Ramos (cell line): ENCODE results near the gene STK25.
"Not testable (repeated sequence)": the region's sequence is repeated elsewhere in the genome, so short reads cannot be mapped to it uniquely, and the experiment has no call there.

Experiments
- in situ Hi-C: fragments of 300-500 bp; cut with MboI; formaldehyde crosslinking; loops from one replicate; pipeline ENCODE4 v1.14.3; 2022; ENCODE audit warnings: low sequenced_read_pairs; ENCODE audit not compliant: unreplicated experiment

STK25 gene

DNA sequence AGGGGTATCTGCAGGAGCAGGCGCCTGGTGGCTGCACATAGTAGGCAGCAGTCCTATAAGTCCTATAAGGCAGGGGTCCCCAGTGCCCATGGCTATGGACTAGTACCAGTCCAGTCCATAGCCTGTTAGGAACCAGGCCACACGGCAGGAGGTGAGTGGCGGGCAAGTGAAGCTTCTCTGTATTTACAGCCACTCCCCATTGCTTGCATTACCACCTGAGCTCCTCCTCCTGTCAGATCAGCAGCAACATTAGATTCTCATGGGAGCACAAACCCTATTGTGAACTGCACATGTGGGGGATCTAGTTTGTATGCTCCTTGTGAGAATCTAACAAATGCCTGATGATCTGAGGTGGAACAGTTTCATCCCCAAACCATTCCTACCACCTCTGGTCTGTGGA lies 33.1 kb downstream of the STK25 start:
- in situ Hi-C loops = no loop called here

DNA sequence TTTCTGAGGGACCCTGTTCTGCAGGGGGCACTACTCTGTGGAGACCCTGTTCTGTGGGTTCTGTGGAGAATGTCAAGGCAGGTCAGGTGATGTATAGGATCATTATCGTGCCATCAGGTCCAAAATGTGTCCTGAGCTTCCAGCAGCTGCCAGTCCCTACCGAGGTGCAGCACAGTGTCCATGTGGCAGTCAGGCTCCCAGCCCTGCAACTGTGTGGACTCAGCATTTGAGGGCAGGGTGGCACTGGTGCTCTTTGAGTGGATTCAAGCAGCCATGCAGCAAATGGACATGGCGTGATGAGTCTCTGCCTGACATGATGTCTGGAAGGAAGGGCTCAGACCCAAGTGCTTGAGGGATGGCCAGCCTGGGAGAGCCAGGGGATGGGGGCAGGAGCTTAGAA lies 35.0 kb downstream of the STK25 start:
- in situ Hi-C loops = no loop called here

DNA sequence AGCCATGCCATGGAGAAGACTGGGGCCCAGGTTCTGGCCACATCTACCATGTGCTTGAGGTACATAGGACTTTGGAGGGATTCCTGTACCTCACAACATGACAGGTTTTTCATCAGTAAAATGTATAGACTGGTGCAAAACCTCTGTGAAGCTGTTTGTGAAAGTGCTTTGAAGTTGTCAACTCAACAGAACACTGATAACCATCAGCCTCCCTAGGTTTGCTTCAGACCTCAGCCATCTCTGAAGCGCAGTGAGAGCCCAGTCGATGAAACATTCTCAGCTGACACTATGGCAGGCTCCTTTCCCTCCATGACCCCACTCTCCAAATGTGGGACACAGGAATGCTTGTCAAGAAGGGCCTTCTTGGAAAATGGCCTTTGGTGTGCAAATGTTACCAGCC lies 38.6 kb downstream of the STK25 start:
- in situ Hi-C loops = no loop called here

DNA sequence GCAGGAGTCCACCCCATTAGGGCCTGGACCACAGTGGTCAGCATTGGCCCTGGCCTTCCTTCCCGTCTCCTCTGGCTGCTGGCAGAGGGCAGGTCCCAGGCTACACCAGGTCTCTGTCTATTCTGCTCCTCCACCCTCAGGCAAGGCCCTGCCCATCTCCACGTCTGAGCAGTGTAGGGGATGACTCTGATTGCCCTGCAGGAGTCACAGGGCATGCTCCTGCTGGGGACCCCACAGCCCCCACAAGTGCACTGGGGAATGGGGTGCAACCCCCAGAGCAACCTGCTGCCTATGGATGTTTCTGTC lies 40.0 kb downstream of the STK25 start:
- in situ Hi-C loops = no loop called here

DNA sequence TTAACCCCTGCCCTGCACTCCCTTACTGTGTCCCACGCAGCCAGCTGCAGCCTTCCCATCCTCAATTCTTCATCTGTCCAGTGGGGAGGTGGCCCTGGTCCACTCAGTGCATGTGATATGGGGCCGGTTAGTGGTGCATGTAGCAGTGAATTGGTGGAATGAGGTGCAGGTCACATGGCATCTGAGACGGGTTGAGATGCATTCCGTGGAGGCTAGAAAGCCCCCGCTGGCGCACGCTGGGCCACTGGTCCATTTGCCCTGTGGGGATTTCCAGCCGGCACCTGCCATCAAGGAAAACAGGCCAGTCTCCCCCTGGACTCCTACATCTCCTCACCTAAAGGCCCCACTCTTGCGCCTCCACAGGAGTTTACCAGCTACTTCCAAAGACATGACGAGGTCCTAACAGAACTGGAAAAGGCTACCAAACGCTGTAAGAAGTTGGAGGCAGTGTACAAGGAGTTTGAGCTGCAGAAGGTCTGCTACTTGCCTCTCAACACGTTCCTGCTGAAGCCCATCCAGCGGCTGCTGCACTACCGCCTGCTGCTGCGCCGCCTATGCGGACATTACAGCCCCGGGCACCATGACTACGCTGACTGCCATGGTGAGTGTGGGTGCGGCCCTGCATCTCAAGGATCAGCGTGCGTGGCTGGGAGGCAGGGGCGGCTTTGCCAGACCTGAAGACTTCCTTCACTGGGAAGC lies 40.5 kb downstream of the STK25 start:
- in situ Hi-C loops = no loop called here

DNA sequence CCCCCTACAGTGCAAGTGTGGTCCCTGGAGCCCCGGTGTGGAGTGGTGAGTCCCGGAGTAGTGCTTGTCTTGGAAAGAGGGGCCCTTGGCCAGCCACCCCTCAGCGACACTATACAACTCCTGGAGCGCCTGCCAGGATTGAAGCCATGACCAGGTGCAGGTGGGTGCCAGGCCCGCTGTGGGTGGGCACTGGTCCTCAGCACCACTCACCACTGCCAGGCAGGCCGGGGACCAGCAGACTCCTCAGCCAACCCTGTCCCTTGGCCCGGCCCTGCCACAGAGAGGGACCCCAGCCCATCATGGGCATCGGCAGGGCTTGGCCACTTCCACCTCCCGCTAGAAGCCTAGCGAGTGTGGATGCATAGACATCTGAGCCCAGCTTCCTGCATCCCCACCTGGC lies 42.2 kb downstream of the STK25 start:
- in situ Hi-C loops = no loop called here

DNA sequence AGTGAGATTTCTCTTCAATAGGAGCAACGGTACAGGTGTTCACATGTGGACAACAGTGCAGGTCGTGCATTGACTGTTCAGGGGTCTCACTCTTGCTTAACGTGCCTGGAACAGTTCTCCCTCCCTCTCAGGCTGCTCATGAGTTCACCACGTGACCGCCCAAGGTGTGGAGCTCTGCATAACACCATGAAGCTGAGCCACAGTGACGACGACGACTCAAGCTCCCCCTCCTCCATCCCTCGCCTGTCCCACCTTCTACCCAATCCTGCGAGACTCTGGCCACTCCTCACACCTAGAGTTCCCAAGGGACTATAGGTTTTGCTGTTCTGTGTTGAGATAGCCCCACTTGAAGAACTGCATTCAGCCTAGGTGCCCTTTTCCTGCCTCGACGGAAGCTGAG lies 42.8 kb downstream of the STK25 start:
- in situ Hi-C loops = no loop called here

DNA sequence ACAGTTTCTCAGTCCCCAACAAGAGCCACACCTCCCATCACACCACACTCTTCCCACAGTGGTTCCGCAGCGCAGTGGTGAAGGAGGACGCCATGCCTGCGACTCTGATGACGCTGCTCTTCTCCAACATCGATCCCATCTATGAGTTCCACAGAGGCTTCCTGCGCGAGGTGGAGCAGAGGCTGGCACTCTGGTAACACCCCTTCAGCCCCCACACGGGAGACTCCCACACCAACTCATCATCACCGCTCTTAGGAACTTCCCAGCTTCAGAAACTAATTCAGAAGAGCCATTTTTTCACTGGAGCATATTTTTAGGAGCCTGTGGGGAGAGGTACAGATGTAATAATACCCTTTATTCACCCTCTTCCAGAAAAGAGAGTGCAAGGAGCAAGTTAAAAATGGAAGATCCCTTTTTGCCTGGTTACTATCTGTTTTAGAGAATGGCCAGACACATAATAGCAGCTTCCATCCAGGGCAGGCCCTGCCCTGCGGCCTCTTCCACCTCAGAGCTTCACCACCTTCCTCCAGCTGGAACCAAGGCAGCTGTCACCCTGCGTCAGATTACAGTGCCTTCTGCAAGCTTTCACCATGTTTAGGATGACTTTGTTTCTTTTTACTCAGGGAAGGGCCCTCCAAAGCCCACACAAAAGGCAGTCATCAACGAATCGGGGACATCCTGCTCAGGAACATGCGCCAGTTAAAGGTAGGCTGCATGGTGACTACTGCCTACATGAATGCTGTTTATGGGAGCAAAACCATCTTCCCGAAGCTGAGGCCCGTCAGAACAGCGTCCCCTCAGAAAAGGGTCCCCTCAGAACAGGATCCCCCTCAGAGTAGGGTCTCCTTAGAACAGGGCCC lies 44.9 kb downstream of the STK25 start:
- in situ Hi-C loops = no loop called here

DNA sequence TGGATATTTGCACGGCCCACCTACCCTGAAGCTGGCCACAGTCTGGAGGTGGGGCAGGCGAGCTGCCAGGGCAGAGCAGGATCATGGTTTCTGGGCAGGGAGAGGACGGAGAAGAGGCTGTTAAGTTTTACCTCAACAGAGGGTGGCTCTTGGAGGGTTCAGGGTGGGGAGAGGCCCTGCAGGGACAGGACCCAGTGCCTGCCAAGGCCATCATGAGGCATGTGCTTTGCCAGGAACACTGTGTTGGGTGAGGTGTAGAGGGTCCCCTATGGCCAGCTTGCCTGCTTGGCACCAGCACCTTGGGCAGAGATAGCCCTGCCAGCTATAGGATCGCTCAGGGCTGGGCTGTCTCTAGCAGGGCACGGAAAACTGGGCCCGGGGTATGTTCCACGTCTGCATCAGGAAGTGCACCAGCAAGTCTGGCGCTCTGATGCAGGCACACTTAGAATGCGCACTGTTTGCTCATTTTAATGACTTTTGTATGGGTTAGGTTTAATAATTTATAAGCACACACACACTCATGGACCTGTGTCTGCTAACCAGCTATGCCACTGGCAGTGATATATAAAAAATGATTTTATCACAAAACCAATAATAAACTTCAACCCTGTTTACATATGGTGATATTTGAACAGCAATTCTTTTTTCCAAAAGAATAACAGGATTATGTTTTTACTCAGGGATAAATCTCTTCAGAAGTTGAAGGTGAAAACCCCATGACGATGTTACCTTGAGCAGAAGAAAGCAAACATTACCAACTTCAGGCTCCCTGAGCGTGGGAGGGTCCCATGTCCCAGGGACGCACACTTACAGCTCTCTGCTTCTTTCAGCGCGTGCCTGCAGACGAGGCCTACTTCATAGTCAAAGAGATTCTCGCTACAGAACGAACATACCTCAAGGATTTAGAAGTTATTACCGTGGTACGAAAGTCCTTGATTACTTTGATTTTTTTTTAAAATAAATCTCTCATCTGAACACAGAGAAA lies 46.4 kb downstream of the STK25 start:
- in situ Hi-C loops = no loop called here

DNA sequence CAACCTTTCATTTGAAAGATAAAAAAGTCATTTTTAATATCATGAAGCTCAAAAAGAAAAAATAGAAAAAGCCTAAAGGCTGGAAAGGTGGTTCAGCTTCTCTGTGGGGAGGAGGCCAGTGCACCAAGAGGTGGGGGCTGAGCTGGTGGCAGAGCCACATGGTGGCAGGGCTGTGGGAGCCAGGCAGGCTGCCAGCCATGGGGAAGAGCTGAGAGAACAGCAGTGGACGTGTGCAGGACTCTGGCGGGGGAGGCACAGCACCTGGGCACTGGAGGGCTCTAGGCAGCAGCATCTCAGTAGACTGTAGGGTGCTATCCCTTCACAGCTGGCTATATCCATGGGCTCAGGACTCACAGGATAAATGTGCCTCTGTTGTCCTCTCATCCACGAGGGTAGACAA lies 47.8 kb downstream of the STK25 start:
- in situ Hi-C loops = no loop called here

DNA sequence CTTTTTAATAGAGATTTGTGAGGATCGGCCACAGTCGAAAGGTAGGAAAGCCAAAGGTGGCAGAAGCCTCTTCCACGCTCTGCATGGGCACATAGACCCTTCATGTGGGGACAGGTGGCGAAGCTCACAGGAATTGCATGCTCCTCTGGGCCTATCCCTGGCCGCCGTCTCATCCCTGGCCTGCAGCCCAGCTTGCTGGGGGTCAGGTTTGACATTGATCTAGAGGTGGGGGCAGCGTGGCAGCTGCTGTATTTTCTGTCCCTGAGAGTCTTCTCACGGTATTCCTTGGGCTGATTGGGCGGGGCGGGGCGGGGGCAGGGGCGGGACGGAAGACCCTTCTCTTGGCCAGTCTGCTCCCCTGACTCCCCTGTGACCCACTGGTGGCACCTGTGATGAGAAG lies 48.9 kb downstream of the STK25 start:
- in situ Hi-C loops = no loop called here

DNA sequence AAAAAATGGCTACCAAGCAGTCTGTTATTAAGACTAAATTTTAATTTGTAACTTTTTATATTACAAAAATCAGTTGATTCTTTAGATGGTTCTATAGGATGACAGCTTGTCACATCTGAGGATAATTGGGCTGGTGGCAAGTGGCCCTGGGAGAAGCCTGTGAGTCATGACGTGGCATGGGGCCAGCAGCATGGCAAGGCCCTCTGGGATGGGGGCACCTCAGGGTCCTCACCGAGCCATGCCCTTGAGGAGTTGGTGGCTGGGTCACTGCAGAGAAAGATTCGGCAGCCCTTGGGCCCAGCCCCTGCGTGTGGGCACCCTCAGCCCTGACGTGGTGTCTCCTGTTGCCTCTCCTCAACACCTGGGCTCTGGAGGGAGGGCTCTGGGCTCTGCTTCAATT lies 49.7 kb downstream of the STK25 start:
- in situ Hi-C loops = no loop called here

DNA sequence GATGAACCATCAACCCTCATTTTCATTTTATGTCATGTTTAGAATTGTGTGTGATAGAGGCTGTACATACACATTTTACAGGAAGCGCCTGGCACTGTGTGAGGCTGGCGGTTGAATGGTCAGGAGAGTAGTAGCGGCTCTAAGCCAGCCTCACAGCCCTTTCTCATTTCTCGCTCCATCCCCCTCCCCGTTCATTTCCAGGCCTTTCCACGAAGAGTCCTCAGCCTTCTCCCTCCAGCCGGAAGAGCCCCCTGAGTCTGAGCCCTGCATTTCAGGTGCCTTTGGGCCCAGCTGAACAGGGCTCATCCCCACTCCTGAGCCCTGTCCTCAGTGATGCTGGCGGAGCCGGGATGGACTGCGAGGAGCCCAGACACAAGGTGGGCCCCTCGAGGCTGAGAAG lies 51.8 kb downstream of the STK25 start:
- in situ Hi-C loops = no loop called here

DNA sequence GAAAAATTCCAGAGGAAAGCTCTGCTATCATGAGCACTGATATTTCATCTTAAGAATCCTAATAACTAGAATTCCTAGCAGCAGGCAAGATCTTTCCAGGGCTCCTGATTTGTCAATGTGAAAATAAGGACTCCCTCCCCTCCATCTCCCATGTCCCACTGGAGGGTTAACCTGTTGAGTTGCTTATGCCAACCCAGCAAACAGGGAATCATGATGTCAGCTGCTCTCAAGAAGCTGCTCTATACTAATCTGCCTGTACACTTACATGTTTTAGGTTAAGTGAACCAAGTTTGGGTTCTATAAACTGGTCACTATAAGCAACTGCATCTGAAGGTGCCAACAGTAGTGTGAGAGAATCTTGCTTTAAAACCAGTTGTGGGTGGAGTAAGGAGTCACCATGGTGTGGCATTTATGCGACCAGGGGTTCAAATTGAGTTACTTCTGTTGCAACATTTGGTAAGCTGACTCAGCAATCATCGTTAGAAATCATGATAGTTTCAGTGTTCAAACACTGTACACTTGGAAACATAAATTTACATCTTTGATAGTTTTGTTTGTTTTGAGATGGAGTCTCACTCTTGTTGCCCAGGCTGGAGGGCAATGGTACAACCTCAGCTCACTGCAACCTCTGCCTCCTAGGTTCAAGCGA lies 53.4 kb downstream of the STK25 start:
- in situ Hi-C loops = no loop called here

DNA sequence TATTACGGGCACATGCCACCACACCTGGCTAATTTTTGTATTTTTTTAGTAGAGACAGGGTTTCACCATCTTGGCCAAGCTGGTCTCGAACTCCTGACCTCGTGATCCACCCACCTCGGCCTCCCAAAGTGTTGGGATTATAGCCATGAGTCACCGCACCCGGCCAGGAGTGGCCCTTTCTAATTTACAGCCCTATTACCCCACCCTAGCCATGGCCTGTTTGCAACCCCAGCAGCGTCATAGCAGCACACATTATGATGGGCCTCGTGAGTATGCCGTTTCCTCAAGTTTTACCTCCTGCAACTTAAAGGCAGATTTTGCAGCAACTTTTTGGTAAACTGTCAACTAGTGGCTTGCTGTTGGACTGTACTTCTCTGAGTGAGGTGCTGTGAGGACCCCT lies 54.5 kb downstream of the STK25 start:
- in situ Hi-C loops = not testable (repeated sequence)

DNA sequence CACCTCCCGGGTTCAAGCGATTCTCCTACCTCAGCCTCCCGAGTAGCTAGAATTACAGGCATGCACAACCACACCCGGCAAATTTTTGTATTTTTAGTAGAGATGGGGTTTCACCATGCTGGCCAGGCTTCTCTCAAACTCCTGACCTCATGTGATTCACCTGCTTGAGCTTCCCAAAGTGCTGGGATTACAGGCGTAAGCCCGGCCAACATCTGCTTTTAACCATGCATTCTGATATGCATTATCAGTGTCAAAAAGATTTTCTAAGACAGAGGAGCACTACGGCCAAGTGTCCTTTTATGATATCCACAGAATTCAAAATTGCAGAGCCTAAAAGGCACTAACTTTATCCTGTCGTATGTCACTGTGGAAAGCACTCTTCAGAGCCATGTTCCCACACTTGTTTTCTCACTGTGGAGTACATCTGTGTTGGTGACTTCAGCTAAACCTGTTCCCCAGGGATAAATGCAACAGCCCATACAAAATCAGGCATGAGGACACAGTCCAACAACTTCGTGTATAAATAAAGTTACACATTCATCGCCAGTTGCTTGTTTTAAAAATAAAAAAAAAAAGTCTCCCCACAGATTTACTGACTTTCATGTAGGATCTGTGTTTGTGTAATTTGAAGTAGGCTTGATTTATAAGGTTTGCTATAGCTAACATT lies 56.4 kb downstream of the STK25 start:
- in situ Hi-C loops = no loop called here

DNA sequence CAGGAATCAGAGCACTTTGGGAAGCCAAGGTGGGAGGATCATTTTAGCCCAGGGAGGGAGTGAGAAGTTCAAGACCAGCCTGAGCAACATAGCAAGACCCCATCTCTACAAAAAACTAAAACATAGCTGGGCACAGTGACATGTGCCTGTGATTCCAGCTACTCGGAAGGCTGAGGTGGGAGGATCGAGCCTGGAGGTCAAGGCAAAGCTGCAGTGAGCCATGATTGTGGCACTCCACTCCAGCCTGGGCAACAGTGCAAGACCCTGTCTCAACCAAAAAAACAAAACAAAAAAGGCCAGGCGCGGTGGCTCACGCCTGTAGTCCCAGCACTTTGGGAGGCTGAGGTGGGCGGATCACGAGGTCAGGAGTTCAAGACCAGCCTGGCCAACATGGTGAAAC lies 58.3 kb downstream of the STK25 start:
- in situ Hi-C loops = not testable (repeated sequence)

DNA sequence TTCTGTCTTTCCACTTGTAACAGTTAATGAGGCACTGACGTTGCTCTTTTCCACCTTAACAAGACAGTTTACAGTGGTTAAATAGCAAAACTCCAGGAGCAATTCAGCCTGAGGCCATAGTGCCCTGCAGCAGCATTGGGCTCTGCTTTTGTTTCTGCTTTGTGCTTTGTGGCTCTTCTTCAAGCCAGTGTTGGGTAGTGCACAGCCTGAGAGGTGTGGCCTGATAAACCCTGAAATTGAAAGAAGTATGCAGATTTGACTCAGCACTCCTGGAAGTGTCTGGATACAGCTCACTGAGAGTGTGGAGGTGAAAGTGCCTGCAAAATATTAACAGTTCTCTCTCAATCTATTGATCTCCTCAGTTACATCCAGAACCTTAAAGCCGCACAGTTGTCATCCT lies 63.0 kb downstream of the STK25 start:
- in situ Hi-C loops = no loop called here

DNA sequence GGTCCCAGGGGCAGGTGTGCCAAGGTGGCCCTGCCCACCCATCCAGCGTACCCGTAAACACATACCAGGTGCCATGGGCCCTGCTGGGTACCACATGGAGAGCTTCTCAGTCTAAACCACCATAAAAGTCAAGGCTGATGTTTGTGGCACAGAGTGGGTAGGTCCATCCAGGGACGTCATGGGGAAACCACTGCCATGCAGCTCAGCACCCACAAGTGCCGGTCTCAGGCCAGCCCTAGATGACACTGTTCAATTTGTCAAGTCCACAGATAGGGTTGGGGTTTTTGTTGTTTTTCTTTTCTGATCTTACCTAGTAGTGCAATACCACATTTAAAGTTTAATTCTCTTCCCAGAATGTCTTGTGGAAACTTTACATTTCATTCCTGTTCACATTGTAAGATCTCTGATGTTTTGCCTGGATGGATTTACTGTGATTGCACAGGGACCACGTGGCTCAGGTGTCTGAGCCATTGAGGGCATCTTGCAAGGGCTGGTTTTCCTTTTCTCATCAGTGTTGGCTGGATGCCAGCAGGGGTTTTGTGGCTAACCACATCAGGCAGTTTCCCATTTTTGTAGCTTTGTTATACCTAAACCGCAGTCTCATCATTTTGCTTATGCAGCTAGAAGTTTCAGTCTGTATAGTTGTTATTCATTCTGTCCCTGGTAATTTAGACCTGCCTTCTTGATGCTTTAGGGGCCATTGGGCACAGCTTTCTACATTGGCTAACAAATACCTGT lies 64.7 kb downstream of the STK25 start:
- in situ Hi-C loops = no loop called here
